HG02981 (cell line): Measurements from ENCODE around the gene PPFIA2.
A peak's percentile ranks its signal among the peaks of the same experiment; 100 is the strongest.

Source experiments
- ATAC-seq: cut with Tn5 transposase; IDR thresholded peaks from one replicate; pipeline ENCODE4 v1.9.1; 2021; ENCODE audit warnings: mild to moderate bottlenecking, moderate library complexity; ENCODE audit not compliant: unreplicated experiment

The PPFIA2 gene

GRCh38 chr12:81759190-81760051, at the start of gene PPFIA2:
TSS of gene PPFIA2 (minus strand) at chr12:81759350.
- ATAC-seq, result no peak

GRCh38 chr12:81800298-81801148, 41.4 kb upstream of the PPFIA2 start:
- ATAC-seq, result no peak

DNA sequence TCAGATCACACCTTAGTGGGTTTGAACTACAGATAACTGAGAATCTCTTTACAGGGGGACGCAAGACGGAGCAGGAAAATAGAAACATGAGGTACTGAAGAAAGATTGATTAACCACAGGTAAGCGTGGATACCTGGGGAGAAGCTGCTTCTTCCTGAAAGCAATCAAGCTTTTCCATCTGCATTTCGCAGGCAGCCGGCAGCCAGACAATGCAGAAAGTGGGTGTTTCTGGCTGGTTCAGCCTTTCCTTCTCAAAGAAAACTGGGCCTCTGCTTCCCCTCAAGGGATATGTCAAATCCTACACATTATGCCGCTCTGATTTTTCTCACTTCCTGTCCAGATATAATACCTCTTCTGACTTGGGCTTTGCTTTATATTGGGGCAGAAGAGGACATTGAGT, 39.1 kb upstream of the PPFIA2 start:
- no peak for ATAC-seq

DNA sequence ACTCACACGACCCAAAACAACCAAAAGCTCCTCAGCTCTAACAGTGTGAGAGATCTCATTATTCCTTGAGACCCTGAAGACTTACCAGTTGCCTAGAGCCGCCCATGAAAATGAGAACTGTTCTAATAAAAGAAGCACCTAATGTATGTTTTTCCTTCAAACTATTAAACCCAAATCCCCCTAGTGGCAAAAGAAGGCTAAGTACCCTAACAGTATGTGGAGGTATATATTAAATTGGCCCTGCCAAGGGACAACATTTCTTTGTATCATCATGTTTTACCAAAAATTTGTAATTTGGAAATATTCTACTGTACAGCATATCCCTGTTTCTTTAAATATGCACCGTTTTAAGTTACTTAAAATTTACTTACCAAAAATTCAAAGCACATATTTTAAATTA, 38.0 kb upstream of the PPFIA2 start:
- ATAC-seq, result peak; percentile 65

DNA sequence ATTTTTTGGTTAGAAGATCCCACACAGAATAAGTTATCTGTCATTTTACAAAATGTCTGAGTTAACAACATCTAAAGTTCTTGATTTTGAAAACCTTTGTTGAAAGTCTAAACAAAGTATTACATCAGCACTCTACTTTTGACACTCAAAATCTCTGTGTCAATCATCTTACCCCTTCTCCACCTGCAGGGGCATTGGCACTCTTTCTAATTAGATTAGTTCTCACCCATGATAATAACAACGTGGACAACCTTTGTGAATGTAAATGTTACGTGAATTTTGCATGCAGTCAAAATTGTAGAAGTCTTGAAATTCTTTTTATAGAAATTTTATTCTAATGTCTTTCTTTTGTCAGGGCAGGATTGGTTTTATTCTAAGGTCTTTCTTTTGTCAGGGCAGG, 33.5 kb upstream of the PPFIA2 start:
- ATAC-seq, result no peak

GRCh38 chr12:81779216-81779615, 20.1 kb upstream of the PPFIA2 start:
- ATAC-seq, result no peak

- ATAC-seq, result no peak
Measured at GRCh38 chr12:81778719-81779118, 19.6 kb upstream of the PPFIA2 start.

- no peak for ATAC-seq
Measured at GRCh38 chr12:81758421-81759189, 545 bp downstream of the PPFIA2 start.

DNA sequence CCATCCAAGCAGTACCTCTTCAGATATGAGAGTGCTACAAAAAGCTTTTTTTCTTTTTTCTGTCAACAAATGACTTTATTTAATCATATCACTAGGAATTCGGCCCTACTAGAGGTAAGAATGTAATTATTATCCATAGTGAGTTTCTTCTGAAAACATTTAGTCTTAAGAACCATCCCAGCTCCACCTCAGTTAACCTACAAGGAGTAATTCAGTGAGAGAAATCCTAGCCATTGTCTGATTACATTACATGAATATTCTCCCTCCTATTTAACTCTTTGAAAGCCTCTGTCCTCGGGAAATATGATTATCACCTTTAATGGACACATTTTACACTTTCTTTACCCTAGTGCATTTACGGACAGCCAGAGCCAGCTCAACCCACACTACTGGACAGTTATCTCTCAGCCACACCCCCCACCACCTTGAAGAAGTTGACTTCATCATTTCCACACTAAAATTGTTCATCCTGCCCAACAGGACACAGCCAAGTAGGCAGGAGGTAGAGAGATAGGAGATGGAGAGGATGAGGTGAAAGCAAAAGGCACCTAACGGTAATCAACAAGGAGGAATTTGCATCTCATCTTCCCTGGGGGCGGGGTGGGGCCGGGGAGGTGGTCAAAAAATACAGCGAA, 1.3 kb downstream of the PPFIA2 start:
- no peak for ATAC-seq

GRCh38 chr12:81729781-81730180, 29.4 kb downstream of the PPFIA2 start:
- no peak for ATAC-seq

DNA sequence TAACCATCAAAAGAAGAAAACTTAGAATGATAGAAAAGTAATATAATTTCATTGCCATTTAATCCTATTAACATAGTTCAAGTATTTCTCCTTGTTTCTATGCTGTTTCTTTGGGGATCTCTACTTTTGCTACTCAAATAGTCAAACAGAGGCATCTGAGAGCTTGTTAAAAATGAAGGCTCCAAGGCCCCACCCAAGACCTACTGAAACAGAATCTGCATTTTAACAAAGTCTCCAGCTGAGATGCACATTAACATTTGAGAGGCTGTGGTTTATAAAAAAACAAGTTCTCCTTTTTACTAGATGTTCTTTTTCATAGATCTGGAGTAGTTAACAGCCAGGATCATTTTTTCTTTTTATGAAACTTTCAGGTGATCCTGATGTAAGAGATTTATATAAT, 31.8 kb downstream of the PPFIA2 start:
- ATAC-seq, result no peak

DNA sequence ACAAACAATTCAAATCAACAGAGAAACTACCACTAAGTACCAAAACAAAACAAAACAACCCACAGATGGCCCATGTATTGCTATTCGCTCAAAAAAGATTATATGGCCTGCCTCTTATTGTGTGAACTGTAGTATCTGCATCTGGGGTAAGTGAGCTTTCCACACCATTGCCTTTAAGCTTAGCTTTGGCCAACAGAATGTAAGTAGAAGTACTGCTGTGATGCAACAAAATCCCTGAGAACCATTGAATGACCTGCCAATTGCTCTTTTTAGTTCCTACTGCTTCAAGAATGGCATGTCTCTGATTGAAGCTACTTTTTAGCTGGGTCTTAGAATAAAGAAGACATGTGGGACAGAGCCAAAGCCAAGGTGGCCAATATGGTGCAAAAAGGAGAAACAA, 32.5 kb downstream of the PPFIA2 start:
- ATAC-seq, result no peak

- no peak for ATAC-seq
Measured at GRCh38 chr12:81723361-81723760, 35.8 kb downstream of the PPFIA2 start.

GRCh38 chr12:81722004-81722403, 37.1 kb downstream of the PPFIA2 start:
- no peak for ATAC-seq

DNA sequence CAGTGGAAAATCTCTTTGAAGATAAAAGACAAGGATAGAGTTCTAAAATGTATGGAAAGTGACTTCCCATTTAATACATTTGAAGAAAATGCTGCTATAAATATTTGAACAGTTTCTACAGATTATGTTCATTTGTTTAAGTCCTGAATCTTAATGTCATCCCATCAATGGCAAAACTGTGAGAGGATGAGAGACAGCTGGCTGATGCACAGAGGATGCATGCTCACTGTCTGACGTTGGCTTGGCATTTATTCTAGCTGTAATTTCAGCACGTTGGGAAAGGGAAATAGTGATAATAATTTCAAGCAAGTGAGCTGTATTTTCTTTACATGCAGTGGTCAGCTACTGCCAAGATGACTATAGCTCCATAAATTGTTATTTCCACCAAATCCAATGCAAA, 40.5 kb downstream of the PPFIA2 start:
- no peak for ATAC-seq

DNA sequence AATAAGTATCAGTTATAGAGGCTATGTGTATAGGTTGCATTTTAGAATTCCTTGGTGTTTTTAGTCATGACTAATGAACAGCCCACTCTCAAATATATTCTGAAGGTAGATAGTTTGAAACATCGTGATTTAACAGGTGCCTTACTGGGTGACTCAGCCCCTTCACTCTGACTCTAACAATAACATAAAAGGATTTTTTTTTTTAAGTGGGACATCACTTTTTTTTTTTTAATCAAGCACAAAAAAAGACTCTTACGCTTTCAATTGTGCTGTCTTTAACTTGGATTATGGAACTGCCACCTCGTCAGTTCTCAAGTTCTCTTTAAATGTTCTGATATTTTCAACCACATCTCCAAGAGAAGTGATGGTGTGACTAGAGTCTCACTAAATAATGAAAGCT, 46.6 kb downstream of the PPFIA2 start:
- no peak for ATAC-seq

- no peak for ATAC-seq
Measured at GRCh38 chr12:81705586-81705985, 53.6 kb downstream of the PPFIA2 start.

DNA sequence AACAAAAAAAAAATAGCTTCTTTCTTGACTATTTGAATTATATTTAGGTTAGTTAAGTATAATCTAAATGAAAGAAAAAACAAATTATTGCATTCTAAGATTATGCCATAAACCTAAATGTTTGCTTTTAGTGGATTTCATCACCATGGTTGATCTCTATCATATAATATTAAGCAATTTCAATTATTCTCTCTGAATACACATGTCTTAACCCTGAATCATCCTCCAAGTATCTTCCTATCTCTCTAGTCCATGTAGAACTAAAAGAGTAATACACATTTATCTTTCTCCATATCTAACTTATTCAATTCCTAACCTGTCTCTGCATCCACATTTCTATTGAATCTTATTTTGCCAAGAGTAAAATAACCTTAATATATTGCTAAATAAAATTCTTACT, 59.6 kb downstream of the PPFIA2 start:
- no peak for ATAC-seq

DNA sequence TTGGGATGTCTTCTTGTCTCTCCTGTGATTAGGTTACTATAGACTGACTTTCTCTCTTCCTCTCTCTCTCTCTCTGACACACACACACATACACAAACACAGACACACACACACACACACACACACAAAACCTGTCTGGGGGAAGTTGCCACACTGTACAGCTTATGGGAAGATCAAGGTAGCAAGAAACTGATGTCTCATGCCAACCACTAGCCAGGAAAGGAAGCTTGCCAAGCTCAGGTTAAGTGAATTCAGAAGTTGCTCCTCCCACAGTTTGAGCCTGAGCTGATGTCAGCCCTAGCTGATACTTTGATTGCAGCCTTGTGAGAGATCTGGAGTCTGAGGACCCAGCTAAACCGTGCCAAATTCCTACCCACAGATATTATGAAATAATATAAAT, 67.1 kb downstream of the PPFIA2 start:
- ATAC-seq, result no peak

DNA sequence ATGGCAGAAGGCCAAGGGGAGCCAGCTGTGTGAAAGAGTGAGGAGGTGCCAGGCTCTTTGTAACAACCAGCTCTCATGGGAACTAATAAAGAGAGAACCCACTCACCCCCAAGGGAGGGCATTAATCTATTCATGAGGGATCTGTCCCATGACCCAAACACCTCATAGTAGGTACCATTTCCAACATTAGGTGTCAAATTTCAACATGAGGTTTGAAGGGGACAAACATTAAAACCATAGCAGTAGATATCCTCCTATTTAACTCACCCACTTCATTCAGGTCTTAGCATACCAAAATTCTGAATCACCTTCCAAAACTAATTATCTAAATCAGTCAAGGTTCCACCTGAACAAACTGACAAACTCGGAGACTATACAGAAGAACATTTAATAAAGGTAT, 75.3 kb downstream of the PPFIA2 start:
- ATAC-seq, result no peak

DNA sequence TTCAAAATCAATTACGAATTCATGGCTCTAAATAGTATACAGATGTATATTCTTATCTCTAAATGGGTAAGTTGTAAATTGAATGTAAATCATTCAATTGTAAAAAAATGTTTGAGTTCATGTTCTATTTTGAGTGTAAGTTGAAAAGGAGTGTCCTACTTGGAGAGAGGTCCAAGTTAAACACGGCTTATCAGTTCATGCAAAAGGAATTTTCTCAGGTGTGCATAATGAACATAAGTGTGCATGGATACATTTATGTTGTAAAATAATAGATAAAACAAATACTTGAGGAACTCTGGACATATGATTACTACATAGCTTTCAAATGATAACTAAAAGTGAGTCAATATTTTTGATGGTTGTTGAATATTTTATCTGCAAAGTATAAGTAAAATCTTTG, 79.5 kb downstream of the PPFIA2 start:
- ATAC-seq, result no peak
